Dendritic cell treated with granulocyte-macrophage colony-stimulating factor and Interleukin-4, amounts not matched to agents 40 ng/mL and 50 ng/mL, for 4 days (primary cell): ENCODE data around the gene VPS50.

Source experiments
- H3K27ac Mint-ChIP-seq: one replicate; pipeline ENCODE4 v1.8.0; 2022; ENCODE audit warnings: mild to moderate bottlenecking, mixed read lengths
- H3K27me3 Mint-ChIP-seq: one replicate; pipeline ENCODE4 v1.8.0; 2022; ENCODE audit warnings: mild to moderate bottlenecking, mixed read lengths
- H3K36me3 Mint-ChIP-seq: one replicate; pipeline ENCODE4 v1.8.0; 2022; ENCODE audit warnings: low read depth, mixed read lengths
- H3K4me1 Mint-ChIP-seq: one replicate; pipeline ENCODE4 v1.8.0; 2022; ENCODE audit warnings: low read depth, mixed read lengths
- H3K4me3 Mint-ChIP-seq: one replicate; pipeline ENCODE4 v1.8.0; 2022; ENCODE audit warnings: mild to moderate bottlenecking, moderate library complexity, mixed read lengths
- H3K9me3 Mint-ChIP-seq: one replicate; pipeline ENCODE4 v1.8.0; 2022; ENCODE audit warnings: mixed read lengths
- intact Hi-C: fragments of 100-400 bp; cut with micrococcal nuclease; formaldehyde crosslinking; loops from one replicate; pipeline ENCODE4 v1.15.0; 2022

Gene VPS50

DNA sequence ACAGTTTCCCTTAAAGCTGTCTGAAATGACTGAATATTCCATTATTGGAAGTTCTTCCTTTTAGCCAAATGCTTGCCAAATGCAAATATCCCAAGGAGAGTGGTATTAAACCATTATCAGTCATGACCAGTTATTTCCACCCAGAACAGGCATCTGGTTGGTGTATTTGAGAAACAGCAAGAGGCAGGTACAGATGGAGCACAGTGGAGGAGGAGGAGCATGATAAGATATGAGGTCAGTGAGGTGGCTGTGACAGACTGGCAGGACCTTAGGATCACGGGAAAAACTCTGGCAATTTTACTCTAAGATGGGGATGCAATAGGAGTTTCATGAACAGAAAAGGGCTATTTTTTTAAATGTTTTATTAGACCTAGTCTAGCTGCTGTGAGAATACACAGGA is 12.3 kb upstream of the VPS50 start:
- peaks cover 2% of the 10 kb centered on the region for H3K27me3 Mint-ChIP-seq
- H3K9me3 Mint-ChIP-seq = no peaks in the 10 kb centered on the region
- no peak overlapping the region for H3K4me3 Mint-ChIP-seq
- no peaks in the 10 kb centered on the region for H3K36me3 Mint-ChIP-seq
- intact Hi-C loops = no loop called here
- no peaks in the 10 kb centered on the region for H3K4me1 Mint-ChIP-seq
- no peak overlapping the region for H3K27ac Mint-ChIP-seq

DNA sequence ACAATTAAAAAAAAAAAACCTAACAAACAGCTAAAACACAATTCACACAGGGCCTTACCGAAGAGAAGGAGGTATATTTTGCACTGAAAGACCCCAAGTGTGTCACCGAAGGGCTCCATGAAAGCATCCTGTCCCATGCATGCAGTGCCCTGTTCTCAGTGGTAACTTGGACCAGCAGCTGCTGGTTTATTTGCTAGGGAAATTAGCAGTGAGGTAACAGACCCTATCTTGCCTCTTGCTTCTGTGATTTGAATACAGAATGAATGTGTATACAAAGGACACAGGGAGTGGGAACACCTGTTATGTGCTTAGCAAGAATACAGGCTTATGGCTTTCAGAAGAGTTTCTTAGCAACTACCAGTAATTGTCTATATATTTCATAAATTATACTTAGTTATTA is 5.9 kb upstream of the VPS50 start, which contains the start of gene HEPACAM2:
Gene HEPACAM2, minus strand, starts transcription at position 160 of the 400 bp plus-strand sequence.
- no peaks in the 10 kb centered on the region for H3K9me3 Mint-ChIP-seq
- H3K4me1 Mint-ChIP-seq = peaks cover under 1% of the 10 kb centered on the region
- intact Hi-C loops = no loop called here
- H3K27me3 Mint-ChIP-seq = peaks cover 9% of the 10 kb centered on the region
- H3K27ac Mint-ChIP-seq = no peak within 1 kb of the TSS
- H3K4me3 Mint-ChIP-seq = no peak within 1 kb of the TSS
- H3K36me3 Mint-ChIP-seq = no peaks in the 10 kb centered on the region

DNA sequence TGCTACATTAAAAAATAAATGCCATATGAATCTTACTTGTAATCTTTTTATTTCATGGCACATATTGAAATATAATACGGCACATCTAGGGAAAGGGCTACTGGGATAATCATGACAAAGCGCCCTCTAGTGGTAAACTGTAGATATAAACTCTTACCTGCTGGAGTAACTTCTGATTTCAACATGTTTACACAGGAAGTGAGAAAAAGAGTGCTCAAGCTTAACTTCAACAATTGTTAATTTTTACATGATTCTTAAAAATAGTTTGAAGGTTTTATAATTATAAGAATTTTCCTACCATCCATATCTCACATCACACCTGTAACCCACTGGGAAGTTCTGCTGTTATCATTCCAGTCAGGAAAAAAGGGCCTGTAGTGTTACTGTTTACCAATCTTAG is 3.9 kb upstream of the VPS50 start:
- no peak overlapping the region for H3K27ac Mint-ChIP-seq
- no peak overlapping the region for H3K4me3 Mint-ChIP-seq
- intact Hi-C loops = loop anchor here (1.0 to 2.0 kb wide), 2 partner anchors 50 to 136 kb away; no protein-coding TSS in a partner anchor
- peaks cover 8% of the 10 kb centered on the region for H3K4me1 Mint-ChIP-seq
- H3K36me3 Mint-ChIP-seq = peaks cover 11% of the 10 kb centered on the region
- H3K9me3 Mint-ChIP-seq = no peaks in the 10 kb centered on the region
- H3K27me3 Mint-ChIP-seq = peaks cover 9% of the 10 kb centered on the region

DNA sequence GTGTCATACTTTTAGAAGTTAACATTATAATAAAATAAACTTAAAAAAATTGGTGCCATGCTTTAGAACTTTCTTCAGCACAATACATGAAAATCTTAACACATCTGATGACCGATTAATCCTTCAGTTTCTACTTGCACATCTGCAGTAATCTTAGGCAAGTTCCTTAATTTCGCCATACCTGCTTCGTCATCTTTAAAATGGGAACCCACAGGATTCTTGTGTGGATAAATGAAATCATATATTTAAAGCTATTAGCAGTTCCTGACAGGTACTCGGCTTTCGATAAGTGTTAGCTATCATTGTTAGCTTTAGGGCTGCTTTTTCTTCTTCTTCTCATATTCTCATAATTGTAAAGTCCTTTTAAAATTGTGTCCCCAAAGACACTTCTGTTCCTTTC is 907 bp upstream of the VPS50 start:
- Mint-ChIP-seq H3K4me1 (peaks cover 8% of the 10 kb centered on the region), H3K4me3 (peak overlapping the region; percentile 93), H3K36me3 (peaks cover 11% of the 10 kb centered on the region), H3K9me3 (no peaks in the 10 kb centered on the region), H3K27me3 (peaks cover 7% of the 10 kb centered on the region), H3K27ac (peak overlapping the region; percentile 87)
- intact Hi-C loops = loop anchor here (5.0 to 10.0 kb wide), 2 partner anchors 114 to 606 kb away; partner anchors contain the start of gene SAMD9

DNA sequence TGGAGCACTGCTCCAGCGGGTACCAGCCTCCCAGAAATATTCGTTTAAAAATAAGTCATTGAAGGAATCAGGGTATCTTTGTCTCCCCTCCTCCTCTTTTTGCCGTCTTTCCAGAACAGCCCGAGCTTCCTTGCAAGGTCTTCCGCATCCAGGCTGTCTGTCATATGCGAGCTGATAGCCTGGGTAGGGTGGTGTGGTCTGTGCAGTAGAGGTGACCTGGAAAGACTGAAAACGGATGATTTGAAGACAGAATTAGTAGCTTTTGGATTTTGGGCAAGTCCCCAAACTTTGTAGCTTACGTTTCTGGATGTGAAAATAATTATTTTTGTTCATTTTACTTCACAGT is 480 bp downstream of the VPS50 start:
- Mint-ChIP-seq H3K27ac (peak overlapping the region; percentile 87), H3K4me1 (peaks cover 8% of the 10 kb centered on the region), H3K36me3 (peaks cover 11% of the 10 kb centered on the region), H3K27me3 (peaks cover 7% of the 10 kb centered on the region), H3K4me3 (peak overlapping the region; percentile 93), H3K9me3 (no peaks in the 10 kb centered on the region)
- intact Hi-C loops = loop anchor here (5.0 to 10.0 kb wide), 2 partner anchors 115 to 608 kb away; partner anchors contain the start of gene SAMD9

DNA sequence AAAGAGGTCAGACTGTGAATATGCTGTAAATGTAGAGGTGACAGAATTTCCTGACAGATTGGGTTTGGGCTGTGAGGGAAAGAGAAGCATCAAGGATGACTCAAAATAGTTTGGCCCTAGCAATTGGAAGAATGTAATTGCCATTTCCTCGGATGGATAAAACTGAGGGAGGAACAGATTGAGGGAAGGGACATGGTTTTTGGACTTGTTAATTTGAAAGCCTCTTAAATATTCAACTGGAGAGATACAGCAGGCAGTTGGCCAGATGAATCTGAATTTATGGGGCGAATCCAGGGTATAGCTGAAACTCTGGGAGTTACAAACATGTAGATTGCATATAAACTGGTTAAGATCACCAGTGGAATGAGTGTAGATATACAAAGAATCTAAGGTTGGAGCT is 3.4 kb downstream of the VPS50 start:
- H3K27ac Mint-ChIP-seq = no peak overlapping the region
- H3K4me3 Mint-ChIP-seq = no peak overlapping the region
- peaks cover 19% of the 10 kb centered on the region for H3K36me3 Mint-ChIP-seq
- peaks cover 8% of the 10 kb centered on the region for H3K4me1 Mint-ChIP-seq
- H3K9me3 Mint-ChIP-seq = no peaks in the 10 kb centered on the region
- peaks cover 2% of the 10 kb centered on the region for H3K27me3 Mint-ChIP-seq
- intact Hi-C loops = loop anchor here (10.0 kb wide), 1 partner anchor 611 kb away; no protein-coding TSS in a partner anchor

DNA sequence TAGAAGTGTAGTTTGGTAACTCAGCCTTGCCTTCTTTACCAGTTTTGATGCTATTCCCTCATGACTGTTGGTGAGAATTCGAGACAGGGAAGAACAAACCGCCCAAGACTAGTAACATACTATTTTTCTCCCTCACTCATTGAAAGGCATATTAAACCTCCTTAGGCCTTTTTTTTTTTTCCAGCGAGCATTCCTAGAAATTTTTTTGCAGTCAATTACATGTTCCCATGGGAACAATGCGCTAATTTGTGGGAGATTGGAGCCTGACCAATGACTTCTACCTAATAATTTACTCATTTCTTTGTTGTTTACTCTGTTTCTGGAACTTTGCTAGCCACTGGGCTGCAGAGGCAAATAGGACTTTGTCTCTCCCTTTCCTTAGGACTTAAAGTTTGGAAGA is 6.0 kb downstream of the VPS50 start:
- no peaks in the 10 kb centered on the region for H3K27me3 Mint-ChIP-seq
- H3K36me3 Mint-ChIP-seq = peaks cover 17% of the 10 kb centered on the region
- H3K4me1 Mint-ChIP-seq = no peaks in the 10 kb centered on the region
- intact Hi-C loops = loop anchor here (10.0 kb wide), 1 partner anchor 613 kb away; no protein-coding TSS in a partner anchor
- H3K9me3 Mint-ChIP-seq = no peaks in the 10 kb centered on the region
- no peak overlapping the region for H3K27ac Mint-ChIP-seq
- H3K4me3 Mint-ChIP-seq = no peak overlapping the region

DNA sequence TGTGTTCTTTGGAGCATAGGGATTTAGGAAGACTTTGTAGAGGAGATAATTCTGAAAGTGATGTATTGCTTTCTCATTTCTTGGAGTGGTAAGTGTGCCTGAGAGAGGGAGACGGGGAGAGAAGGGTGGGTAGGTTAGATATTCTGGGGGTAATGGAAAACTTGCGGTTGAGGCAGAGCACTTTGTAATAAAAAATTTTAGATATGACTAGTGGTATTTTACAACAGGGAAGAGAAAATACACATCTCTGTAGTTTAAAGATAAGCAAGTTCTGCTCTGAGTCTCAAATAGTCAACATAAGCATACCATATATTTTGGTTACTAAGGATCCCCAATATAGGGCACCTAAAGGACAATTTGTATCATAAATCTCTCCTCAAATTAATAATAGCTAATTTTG is 6.6 kb downstream of the VPS50 start:
- Mint-ChIP-seq H3K27me3 (no peaks in the 10 kb centered on the region), H3K27ac (no peak overlapping the region), H3K9me3 (no peaks in the 10 kb centered on the region), H3K36me3 (peaks cover 17% of the 10 kb centered on the region), H3K4me3 (no peak overlapping the region), H3K4me1 (no peaks in the 10 kb centered on the region)
- intact Hi-C loops = loop anchor here (10.0 kb wide), 1 partner anchor 614 kb away; no protein-coding TSS in a partner anchor

DNA sequence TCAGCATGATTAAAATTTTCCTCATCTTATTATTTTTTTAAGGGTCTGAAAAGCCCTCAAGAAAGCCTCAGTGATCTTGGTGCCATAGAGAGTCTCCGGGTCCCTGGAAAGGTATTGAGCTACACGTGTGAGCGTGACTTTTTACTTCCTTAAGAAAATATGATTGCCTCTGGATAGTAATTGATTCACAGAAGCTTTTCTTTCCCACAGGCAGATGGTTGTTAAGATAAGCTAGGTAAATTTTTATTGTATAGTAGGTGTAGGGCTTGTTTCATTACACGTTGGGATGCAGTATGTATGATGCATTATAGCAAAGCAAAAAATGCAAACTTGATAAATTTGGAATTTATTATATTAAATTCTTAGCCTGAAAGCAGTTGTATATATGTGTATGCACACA is 7.7 kb downstream of the VPS50 start:
- peaks cover 1% of the 10 kb centered on the region for H3K4me1 Mint-ChIP-seq
- H3K9me3 Mint-ChIP-seq = no peaks in the 10 kb centered on the region
- H3K27me3 Mint-ChIP-seq = no peaks in the 10 kb centered on the region
- H3K4me3 Mint-ChIP-seq = no peak overlapping the region
- no peak overlapping the region for H3K27ac Mint-ChIP-seq
- peaks cover 17% of the 10 kb centered on the region for H3K36me3 Mint-ChIP-seq
- intact Hi-C loops = loop anchor here (10.0 kb wide), 1 partner anchor 615 kb away; no protein-coding TSS in a partner anchor

DNA sequence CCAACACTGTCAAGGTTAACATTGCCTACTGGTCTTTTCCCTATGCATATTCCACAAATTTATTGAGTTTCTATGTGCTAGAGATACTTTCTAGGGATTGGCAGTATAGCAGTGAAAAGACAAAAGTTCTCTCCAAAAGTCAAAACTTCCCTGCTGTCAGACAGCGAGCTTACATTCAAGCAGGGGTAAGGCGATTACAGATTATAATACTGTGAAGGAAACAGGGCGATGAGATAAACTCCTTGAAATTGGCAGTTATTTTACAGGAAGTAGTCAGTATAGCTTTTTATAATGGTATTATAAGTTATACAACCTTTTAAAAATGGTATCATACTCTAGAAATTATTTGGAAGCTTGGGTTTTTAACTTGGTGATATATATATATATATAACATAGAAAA is 9.9 kb downstream of the VPS50 start:
- Mint-ChIP-seq H3K27ac (no peak overlapping the region), H3K4me3 (no peak overlapping the region), H3K4me1 (peaks cover 6% of the 10 kb centered on the region), H3K9me3 (no peaks in the 10 kb centered on the region), H3K36me3 (peaks cover 17% of the 10 kb centered on the region), H3K27me3 (no peaks in the 10 kb centered on the region)
- intact Hi-C loops = no loop called here

DNA sequence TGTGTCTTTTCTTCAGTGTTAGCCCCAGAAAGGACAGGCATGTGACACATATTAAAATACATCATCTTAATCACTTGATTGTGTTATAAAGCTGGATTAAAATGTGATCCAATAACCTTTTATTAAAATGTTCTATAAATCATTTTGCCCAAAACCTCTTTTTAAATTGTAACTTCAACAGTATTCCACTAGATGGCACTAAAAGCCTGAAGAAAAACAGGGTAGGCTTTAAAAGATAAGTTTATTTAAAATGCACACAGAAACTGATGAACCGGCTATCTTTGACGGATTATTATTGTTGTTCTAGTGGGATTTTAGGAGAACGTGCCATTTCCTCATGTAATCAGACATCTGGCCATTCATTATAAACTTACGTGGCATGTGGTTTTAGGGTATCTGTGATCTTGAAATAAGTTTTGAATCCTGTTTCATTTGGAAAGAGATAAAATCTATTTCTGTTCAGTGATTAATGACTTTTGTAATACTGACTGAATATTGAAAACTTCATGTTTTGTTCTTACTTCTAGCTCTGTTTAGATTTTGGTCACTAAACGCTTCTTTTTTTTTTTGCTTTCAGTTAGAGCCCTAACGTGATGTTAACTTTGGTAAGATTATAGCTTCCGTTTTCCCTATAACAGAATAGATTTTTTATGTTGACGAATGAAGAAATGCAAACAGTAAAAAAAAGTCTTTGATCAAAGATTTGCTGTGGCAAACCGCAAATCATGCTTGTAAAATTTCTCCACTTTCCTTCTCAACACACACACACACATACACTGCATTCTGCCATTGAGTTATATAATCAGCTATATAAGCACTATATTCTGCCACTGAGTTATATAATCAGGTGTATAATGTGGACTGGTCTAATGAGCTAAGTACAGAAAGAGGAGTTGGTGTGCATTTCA is 13.6 kb downstream of the VPS50 start:
- Mint-ChIP-seq H3K36me3 (peaks cover 12% of the 10 kb centered on the region), H3K9me3 (no peaks in the 10 kb centered on the region), H3K27ac (no peak overlapping the region), H3K27me3 (no peaks in the 10 kb centered on the region), H3K4me3 (no peak overlapping the region), H3K4me1 (peaks cover 6% of the 10 kb centered on the region)
- intact Hi-C loops = loop anchor here (5.0 kb wide), 1 partner anchor 307 kb away; no protein-coding TSS in a partner anchor

DNA sequence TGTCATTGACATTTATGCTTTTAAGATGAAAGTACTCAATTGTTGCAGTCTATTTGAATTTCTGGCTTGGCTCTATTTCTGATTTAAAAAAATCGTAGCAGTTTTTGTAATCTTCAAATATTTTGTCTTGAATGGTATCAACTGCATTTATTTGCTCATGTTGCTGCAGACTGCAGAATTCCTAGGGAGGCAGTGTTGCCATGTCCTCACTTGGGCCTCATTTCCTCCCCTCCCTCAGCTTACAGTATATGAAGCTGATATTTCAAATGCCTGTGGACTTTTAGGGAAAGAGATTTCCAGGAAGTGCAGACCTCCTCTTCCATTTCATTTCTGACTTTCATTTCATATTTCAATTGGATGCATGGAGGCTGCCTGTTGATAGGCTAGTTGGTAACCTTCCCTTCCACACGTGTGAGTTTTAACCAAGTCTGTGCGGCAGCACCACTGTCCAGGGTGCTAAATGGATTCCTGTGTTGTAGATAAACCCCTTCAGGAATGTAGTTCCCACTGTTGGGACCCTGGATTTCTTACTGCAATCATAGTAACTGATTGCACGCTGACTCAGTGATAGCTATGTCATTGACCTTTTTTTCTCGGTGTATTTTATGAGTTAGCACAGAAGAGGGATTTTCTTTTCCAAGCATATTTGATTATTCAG is 17.5 kb downstream of the VPS50 start:
- no peaks in the 10 kb centered on the region for H3K9me3 Mint-ChIP-seq
- peaks cover 20% of the 10 kb centered on the region for H3K36me3 Mint-ChIP-seq
- peaks cover 6% of the 10 kb centered on the region for H3K4me1 Mint-ChIP-seq
- H3K27ac Mint-ChIP-seq = no peak overlapping the region
- H3K27me3 Mint-ChIP-seq = no peaks in the 10 kb centered on the region
- no peak overlapping the region for H3K4me3 Mint-ChIP-seq
- intact Hi-C loops = loop anchor here (5.0 kb wide), 1 partner anchor 303 kb away; no protein-coding TSS in a partner anchor

DNA sequence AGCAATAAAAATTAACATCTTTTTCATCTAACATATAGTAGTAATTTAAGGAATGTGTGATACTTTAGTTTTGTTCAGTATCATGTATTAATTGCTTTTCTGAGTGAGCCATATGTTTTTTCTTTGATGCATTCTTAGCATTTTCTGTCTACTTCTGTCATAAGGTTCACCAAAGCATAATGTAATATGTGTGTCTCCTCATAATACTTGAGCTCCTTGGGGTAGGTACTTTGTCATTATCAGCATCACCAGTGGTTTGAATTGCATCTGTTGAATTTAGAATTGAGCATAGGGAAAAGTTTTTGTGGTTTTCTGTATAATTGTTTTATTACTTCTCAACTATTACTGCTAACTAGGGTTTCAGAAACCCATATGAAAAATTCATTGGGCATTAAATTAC is 26.5 kb downstream of the VPS50 start:
- Mint-ChIP-seq H3K27me3 (no peaks in the 10 kb centered on the region), H3K4me1 (no peaks in the 10 kb centered on the region), H3K9me3 (no peaks in the 10 kb centered on the region), H3K27ac (no peak overlapping the region), H3K36me3 (peaks cover 59% of the 10 kb centered on the region), H3K4me3 (no peak overlapping the region)
- intact Hi-C loops = no loop called here

DNA sequence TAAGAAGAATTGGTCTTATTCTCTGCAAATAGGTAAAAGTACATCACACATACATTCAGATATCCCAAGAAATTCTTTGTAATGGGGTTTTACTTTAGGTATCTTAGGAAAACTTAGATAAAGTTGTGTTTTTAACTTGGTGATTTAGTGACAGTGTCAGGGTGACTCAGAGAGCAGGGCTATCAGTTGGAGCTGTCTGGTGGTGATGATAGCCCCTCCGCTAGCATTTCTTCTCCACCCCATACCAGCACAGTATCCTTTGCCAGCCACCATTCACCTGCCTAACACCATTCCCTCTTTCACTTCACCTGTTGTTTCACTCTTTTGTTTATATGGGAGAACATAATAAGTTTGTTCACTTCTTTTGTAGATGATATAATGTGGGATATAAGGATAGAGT is 30.4 kb downstream of the VPS50 start:
- Mint-ChIP-seq H3K4me1 (no peaks in the 10 kb centered on the region), H3K27ac (no peak overlapping the region), H3K9me3 (no peaks in the 10 kb centered on the region), H3K4me3 (no peak overlapping the region), H3K27me3 (no peaks in the 10 kb centered on the region), H3K36me3 (peaks cover 58% of the 10 kb centered on the region)
- intact Hi-C loops = no loop called here
